ENCODE results near the gene PRX.
"Not testable (repeated sequence)": the region's sequence is repeated elsewhere in the genome, so short reads cannot be mapped to it uniquely, and the experiment has no call there.

PRX gene

DNA sequence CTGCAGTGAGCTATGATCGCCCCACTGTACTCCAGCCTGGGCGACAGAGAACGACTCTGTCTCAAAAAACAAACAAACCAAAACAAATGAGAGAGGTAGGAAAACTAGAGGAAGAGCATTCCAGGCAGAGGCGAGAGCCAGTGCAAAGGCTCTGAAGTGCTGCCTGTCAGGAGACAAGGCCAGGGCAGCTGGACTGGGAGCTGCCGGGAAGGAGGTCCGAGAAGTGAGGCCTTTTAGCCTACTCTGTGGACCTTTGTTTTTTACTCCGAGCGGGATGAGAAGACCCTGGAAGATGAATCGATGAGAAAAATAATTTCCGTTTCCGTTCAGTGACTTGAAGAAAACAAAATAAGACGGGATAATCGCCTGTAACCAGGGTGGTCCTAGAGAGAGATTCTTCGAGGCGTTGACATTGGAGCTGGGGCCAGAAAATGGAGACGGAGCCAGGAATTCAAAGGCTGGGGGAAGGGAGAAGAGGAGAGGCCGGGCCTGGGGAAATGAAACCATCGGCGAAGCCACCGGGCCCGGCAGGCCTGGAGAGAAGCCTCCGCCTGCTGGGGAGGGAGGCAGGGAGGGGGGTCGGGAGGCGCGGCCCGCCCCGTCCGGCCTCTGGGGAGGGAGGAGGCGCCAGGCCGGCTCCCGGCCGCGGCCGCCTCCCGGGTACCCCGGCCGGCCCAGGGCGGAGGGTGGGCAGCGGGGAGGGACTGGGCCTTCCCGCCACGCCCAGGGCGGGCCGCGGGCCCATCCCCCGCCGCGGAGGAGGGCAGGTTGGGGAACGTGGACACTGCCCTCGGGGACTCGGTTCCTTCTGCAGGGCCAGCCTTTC, 20.4 kb upstream of the PRX start:
- peak; percentile 94 for DNase-seq (ENCODE audit: low spot score)

DNA sequence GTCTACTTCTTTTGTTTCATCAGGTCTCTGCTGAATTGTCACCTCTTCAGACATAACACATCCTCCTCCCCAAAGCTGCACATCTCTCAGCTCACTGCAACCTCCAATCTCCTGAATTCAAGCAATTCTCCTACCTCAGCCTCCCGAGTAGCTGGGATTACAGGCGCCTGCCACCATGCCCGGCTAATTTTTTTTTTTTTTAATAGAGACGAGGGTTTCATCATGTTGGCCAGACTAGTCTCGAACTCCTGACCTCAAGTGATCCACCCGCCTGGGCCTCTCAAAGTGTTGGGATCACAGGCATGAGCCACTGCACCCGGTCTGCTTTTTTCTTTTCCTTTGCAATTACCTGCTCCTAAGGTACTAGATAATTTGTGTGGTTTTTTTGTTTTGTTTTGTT, 19.6 kb upstream of the PRX start:
- DNase-seq (ENCODE audit: low spot score) = not testable (repeated sequence)

DNA sequence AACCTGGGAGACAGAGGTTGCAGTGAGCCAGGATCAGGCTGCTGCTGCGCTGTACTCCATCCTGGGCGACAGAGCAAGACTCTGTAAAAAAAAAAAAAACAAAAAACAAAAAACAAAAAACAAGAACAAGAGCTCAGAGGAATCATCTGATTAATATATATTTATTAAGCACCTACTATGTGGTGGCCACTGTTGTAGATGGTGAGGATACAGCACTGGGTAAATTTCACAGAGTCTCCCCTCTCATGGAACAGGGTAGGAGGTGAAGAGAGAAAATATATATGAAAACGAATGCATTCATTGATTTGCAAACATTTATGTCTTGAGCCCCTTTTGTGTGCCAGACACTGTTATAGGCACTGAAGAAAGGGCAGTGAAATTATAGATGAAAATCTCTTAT, 18.5 kb upstream of the PRX start:
- DNase-seq (ENCODE audit: low spot score) = no peak

DNA sequence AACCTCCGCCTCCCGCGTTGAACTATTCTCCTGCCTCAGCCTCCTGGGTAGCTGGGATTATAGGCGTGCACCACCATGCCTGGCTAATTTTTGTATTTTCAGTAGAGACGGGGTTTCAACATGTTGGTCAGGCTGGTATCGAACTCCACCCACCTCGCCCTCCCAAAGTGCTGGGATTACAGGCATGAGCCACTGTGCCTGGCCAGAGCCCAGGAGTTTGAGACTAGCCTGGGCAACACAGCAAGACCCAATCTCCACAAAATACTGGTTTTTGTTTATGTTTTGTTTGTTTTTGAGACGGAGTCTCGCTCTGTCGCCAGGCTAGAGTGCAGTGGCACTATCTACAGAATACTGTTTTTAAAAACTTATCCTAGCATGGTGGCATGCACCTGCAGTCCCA, 17.1 kb upstream of the PRX start:
- not testable (repeated sequence) for DNase-seq (ENCODE audit: low spot score)

DNA sequence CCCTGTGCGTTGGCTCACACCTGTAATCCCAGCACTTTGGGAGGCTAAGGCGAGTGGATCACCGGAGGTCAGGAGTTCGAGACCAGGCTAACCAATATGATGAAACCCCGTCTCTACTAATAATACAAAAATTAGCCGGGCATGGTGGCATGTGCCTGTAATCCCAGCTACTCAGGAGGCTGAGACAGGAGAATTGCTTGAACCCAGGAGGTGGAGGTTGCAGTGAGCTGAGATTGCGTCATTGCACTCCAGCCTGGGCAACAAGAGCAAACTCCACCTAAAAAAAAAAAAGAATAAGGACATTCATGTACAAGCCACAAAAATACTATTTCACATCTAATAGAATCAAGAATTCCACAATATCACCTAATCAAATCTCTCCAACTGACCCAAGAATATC, 15.0 kb upstream of the PRX start:
- DNase-seq (ENCODE audit: low spot score) = not testable (repeated sequence)

DNA sequence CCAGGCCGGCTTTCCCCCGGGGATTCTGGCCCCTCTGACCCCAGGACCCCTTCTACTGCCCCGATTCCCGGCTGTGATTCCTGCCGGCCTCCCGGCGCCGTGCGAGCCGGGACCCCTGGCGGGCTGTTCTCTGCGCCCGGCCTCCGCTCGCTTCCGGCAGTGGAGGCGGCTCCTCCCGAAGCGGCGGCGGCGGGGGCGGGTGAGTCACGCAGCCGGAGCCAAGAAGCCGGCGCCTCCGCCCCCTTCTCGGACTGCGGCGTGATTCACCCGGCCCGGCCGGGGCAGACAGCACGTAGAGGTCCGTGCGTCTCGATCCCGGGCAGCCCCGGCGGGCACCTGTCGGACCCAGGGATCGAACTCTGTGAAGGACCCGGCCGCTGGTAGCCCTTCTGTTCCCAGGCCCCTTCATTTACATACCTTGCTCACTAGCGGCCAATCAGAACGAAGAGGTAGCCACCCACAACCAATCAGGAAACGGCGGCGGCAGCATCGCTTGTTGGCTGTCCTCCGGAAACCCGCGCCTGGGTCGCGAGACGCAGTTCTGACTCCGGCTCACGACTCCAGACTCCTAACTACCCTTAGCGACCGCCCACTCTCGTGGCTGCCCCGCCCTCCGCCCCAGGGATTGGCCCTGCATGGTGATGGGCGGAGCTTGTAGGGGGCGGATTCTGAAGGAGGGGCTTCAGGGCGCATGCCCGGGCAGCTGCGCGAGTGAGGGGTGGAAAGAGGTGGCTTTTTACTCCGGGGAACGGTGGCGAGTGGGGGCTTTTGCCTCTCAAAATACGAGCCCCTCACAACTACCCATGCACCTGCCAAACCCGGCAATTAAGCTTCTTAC, 12.5 kb upstream of the PRX start, which contains the start of gene SERTAD1:
SERTAD1 (minus strand) TSS at position 543 of the 838 bp plus-strand sequence. CDS start 2,446 bp downstream, outside the sequence.
- peak; percentile 100 for DNase-seq (ENCODE audit: low spot score)

DNA sequence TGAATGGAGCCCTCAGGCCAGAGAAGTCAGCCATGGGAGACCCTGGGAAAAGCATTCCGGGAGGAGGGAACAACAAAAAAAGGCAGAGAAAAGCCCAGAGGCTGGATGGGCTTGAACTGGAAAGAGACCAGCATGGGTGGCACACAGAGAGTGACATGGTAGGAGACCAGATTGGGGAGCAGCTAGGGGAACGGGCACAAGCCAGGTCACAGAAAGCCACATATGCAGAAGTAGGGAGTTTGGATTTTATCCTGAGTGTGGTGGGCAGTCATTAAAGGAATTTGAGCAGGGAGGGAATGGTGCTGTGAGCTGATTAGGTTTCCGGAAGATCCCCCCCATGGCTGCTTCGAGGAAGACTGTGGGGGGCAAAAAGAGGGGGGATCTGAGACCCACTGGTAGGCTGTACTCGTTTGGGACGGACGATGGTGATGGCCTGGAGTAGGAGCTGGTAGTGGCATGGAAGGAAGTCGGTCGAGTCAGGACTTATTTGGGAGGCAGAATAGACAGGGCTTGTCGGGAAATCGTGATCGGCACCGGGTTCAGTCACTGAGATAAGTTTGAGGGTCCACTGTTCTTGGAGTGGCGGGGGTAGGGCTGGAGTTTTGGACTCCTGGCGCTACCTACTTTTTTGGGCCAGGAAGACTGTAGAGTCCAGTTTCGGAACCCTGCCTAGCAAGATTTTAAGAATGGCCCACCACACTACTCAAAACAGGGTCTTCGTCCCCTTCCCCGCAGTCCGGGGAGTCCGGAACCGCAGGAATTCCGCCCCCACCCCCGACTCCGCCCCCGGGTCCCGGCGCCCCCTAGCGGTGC, 11.7 kb upstream of the PRX start:
- no peak for DNase-seq (ENCODE audit: low spot score)

DNA sequence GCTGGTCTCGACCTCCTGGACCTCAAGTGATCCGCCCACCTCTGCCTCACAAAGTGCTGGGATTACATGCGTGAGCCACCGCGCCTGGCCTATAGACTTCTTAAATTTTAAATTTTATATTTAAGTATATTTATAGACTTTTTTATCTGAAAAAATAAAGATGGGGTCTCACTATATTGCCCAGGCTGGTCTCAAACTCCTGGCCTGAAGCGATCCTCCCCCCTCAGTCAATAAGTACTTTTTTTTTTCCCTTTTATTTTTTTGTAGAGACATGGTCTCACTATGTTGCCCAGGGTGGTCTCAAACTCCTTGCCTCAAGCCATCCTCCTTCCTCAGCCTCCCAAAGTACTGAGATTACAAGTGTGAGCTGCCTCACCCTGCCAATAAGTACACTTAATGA, 10.8 kb upstream of the PRX start:
- no peak for DNase-seq (ENCODE audit: low spot score)

DNA sequence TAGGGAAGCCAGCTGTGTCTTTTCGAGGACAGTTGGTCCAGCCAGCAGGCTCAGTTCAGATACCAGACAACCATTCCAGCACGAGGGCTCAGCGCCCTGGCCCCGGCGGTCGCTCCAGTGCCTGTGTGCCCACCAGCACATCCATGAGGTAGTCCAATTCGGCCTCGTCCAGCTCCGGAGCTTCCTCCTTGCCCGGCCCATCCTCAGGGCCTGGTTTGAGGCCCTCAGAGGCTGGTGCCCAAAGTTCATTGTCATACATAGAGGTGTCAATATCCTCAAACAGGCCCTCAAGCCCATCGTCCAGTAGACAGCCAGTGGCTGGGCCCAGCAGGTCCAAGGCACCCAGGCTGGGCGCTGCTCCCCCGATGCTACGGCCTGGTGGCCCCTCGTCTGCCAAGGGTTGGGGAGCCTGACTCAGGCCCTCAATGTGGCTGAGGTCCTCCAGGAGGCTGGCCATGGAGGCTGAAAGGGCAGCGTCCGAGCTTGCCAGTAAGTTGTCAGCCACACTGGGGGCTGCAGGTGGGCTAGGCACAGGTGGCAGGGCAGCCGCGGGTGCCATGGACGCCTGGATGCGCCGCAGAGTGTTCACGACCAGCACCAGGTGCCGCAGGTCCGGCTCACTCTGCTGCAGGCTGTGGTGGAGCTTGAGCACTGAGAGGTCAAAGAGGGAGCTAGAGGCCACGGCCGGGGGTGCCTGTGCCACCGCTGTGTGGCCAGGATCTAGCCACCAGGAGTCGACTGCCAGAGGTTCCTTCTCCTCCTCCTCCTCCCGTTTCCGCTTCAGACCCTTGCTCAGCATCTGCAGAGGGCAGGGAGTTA, 9.8 kb upstream of the PRX start:
- DNase-seq (ENCODE audit: low spot score) = no peak

DNA sequence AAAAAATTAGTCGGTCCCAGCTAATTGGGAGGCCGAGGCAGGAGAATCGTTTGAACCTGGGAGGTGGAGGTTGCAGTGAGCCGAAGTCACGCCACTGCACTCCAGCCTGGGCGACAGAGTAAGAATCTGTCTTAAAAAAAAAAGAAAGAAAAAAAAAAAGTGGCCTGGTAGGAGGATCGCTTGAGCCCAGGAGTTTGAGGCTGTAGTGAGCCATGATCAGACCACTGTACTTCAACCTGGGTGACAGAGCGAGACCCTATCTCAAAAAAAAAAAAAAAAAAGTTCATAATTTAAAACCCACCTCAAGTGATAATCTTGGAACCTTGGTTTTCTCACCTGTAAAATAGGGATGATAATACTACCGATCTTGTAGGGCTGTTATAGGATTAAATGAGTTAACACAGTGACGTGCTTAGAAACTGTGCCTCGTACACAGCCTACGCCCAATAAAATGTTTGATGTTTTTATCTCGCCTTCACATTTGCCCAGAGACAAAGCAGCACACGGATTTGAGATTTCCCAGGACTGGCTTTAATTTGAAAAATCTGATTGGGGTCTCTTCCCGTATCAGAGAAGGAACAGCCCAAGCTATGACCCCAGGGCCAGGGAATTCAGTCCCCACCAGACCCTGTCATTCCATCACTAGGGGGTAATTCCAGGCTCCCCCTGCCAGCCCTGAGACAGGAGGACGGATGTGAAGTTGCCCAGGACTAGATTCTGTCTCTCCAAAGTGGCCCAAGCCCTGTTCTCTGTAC, 9.0 kb upstream of the PRX start:
- DNase-seq (ENCODE audit: low spot score) = no peak

DNA sequence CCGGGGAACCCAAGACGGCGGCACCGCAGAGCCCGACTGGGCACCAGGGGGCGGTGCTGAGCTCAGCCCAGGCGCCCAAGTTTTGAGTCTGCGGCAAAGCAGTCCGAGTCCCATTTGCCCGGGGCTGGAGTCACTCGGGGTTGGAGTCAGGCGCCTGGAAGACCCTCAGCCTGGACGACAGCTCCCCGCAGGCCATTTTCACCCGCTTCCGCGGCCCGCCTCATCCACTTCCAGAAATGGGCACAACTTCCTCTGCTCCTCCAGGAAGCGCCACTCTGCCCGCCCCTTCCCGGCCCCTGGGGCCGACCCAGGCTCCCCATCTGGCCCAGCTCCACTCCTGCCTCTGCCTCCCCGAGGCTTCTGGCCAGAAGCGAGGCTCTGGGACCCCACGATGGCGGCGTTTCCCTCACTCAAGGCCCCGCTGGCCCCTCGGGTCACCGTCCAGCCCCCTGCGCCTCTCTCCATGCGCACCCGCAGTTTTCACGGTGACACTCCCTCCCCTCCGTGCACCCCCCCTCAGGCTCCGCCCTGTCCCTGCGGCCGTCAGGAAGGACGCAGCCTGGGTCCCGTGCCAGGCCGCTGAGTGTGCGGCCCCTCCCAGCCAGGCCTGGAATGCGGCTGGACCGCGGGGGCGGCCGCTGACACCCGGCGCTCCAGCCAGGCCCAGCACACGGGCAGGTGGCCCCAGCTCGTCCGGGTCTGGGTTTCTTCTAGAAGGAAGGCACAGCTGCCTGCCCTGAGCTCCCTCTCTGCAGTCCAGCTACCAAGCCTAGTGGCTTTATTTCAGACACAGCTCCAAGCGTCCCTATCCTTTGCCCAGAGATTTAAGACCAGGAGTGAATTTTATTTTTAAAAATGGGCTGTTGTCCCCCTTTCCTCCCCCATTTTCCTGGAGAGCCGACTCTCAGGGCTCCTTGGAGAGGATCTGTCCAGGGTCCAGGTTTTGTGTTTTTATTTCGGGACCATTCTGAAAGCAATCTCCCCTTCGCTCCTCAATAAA, 7.9 kb upstream of the PRX start:
- peak; percentile 96 for DNase-seq (ENCODE audit: low spot score)

DNA sequence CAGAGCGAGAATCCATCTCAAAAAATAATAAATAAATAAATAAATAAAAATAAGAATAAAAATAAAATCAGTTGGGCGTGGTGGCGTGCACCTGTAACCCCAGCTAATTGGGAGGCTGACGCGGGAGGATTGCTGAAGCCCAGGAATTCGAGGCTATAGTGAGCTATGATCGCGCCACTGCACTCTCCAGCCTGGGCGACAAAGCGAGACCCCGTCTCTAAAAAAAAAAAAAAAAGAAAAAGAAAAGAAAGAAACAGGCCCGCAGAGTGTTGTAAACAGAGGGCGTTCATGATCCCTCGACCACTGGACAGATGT, 7.2 kb upstream of the PRX start:
- no peak for DNase-seq (ENCODE audit: low spot score)

DNA sequence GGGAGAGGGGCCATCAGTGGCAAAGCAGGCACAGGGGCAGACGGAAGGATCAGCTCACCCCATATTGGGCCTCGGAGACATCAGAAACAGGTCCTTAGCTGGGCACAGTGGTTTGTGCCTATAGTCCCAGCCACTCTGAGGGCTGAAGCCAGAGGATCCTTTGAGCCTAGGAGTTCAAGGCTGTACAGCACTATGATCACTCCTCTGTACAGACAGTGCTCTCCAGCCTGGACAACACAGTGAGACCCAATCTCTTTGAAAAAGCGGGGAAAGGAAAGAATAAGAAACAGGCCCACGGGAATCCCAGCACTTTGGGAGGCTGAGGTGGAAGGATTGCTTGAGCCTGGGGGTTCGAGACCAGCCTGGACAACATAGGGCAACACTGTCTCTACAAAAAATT, 6.6 kb upstream of the PRX start:
- no peak for DNase-seq (ENCODE audit: low spot score)

DNA sequence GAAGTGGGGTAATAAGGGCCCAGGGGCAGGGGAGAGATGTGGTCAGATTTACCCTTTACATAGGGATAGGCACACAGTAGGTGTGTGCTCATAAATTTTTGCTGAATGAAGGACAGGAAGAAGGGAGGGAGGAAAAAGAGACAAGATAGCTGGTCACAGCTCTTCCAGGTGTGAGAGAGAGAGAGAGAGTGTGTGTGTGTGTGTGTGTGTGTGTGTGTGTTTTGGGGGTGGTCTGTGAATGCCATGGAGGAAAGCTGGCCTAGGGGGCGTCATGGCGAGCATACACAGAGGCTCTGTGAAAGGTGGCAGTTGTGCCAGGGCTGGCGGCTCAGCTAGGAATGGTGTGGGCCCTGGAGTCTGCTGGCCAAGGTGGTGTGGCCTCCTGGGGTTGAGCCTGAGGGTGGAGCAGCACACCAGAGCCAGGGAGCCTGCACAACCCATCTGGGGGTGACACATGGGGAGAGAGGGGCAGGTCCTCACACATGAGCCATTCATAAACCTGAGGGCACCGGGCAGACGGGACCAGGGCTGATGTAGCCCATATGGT, 6.0 kb upstream of the PRX start:
- no peak for DNase-seq (ENCODE audit: low spot score)

DNA sequence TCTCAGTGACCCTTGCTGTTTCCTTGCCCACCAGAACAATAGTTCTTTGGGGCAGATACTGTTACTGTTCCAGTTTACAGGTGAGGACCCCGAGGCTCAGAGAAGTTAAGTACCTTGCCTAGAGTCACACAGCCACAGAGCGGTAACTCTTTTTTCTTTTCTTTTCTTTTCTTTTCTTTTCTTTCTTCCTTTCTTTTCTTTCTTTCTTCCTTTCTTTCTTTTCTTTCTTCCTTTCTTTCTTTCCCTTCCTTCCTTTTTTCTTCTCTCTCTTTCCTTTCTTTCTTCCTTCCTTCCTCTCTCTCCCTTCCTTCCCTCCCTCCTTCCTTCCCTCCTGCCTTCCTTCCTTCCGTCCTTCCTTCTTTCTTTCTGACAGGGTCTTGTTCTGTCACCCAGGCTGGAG, 4.9 kb upstream of the PRX start:
- DNase-seq (ENCODE audit: low spot score) = no peak

DNA sequence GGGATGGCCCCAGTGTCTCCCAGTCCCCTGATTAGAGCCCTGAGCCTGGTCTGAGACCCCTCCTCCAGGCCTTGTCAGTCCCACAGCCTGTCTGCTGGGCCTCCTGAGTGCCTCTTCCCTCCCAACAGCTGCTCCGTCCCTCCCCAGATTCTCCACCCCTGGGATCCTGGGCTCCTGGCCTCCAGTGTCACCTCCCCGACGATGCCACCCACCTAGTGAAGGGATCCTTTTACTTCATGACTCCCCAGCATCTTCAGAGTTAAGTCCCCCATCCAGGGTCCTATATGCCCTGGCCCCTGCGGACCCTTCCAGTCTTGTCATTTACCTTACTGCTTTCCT, 4.4 kb upstream of the PRX start:
- DNase-seq (ENCODE audit: low spot score) = no peak

DNA sequence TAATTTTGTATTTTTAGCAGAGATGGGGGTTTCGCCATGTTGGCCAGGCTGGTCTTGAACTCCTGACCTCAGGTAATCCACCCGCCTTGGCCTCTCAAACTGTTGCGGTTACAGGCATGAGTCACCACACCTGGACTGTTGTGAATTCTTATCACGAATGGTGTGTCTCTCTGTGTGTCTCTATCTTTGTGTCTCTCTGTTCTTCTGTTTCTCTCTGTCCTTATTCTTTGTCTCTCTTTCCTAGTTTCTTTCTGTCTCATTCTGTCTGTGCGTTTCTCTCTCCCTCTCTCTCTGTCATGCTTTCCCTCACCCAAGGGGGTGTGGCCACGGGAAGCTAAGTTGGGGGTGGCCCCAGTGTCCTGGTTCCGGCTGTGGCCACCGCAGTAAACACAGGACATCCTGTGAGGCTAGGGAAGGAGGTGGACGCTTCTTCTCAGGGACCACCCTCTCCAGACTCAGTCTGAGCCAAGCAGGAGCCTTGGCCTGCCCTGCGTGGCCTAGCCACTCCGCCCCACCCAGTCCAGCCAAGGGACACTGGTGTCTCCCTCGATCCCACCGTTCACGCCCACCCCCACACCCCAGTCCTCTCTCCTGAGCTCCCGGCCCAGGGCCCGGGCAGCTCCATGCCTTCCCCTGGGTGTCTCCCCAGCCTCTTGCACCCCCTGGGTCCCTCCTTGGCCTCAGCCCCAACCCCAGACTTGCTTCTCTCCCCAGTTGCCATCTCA, 3.9 kb upstream of the PRX start:
- no peak for DNase-seq (ENCODE audit: low spot score)

DNA sequence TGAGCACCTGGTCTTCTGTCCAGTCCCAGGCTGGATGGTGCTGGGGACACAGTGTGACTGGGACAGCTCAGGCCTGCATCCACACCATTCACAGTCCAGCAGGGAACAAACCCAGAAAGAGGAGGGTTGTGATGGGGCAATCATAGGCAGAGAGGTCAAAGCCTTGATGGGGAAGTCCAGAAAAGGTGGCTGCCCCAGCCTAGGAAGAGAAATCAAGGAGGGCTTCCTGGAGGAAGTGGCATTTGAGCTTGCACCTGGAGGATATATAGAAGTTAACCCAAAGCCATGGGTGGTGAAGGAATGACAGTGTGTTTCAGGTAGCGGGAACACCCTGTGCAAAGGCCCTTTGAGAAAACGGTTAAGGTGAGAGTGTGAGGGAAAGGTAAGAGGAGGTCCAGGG, 2.6 kb upstream of the PRX start:
- DNase-seq (ENCODE audit: low spot score) = no peak

Data from left forelimb (tissue), 1 donor.